GM04504 (cell line): Measurements from ENCODE around the gene EPB41L2.
A peak's percentile ranks its signal among the peaks of the same experiment; 100 is the strongest.
"Not testable (repeated sequence)": the region's sequence is repeated elsewhere in the genome, so short reads cannot be mapped to it uniquely, and the experiment has no call there.

Experiments used
- DNase-seq: peaks from one replicate; pipeline ENCODE4 v3.0.0-alpha.2; 2012; ENCODE audit warnings: low read depth

EPB41L2 gene

GRCh38 chr6:130945401-130945919 is 117.6 kb downstream of the EPB41L2 start:
- DNase-seq: no peak

GRCh38 chr6:130944486-130944885 is 118.6 kb downstream of the EPB41L2 start:
- DNase-seq: no peak

DNA sequence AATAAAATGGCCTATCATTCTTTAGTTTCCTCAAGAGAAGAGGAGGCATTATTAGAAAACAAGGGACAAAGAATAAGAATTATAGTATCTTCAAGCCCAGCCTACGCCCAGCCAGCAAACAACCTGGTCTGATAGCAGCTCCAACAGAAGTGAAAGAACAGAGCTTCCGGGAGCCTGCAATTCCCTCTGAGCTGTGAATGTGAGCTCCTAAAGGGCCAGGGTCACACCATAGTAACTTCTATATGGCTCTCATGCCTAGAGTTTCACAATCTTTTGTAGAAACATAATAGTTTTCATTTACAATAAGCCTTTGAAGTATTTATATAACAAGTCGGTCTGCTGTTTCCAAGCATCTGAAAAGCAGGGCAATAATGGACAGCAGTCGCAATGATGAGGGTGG is 119.3 kb downstream of the EPB41L2 start:
- DNase-seq: no peak

GRCh38 chr6:130942752-130943151 is 120.3 kb downstream of the EPB41L2 start:
- DNase-seq: not testable (repeated sequence)

GRCh38 chr6:130937942-130938604 is 125.0 kb downstream of the EPB41L2 start:
- no peak for DNase-seq

GRCh38 chr6:130936933-130937332 is 126.1 kb downstream of the EPB41L2 start:
- DNase-seq: no peak

- DNase-seq: no peak
These were observed 127.1 kb downstream of the EPB41L2 start for GRCh38 chr6:130935978-130936377.

GRCh38 chr6:130934848-130935585 is 128.0 kb downstream of the EPB41L2 start:
- no peak for DNase-seq

- peak; percentile 42 for DNase-seq
These were observed 129.3 kb downstream of the EPB41L2 start for GRCh38 chr6:130933712-130934200.

DNA sequence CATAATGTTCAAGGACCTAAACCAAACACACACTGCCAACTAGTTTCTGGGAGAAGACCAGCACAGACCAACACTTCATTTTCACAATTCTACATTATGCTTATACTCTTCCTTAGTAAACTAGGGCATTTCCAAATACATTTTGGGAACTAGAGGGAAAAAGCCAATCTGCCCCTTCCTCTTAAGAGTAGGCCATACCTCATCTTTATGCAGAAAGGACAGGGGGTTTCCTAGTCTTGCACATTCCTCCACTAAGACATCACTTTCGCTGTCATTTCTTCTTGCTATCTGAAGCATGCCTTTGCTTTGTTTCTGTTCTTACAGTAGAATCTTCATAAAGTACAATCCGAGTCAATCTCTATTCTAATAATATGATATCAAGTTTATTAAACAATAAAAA is 130.1 kb downstream of the EPB41L2 start:
- no peak for DNase-seq

- no peak for DNase-seq
These were observed 130.6 kb downstream of the EPB41L2 start for GRCh38 chr6:130932438-130932837.

DNA sequence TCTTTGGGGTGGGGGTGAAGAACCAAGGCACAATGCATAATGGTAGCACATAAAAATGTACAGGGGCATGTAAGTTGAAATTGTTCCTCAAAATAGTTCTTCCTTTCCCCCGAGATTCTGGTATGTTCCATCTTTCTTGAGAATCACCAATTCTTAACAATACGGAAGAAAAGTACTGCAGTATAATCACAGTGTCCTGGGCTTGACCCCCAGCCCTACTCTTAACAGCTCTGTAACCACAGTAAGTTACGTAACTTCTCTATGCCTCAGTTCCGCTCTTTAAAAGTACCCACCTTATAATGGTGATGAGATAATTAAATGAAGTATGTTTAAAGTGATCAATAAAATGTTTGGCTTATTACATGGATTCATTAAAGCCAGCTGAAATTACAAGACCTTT is 131.4 kb downstream of the EPB41L2 start:
- DNase-seq: no peak

DNA sequence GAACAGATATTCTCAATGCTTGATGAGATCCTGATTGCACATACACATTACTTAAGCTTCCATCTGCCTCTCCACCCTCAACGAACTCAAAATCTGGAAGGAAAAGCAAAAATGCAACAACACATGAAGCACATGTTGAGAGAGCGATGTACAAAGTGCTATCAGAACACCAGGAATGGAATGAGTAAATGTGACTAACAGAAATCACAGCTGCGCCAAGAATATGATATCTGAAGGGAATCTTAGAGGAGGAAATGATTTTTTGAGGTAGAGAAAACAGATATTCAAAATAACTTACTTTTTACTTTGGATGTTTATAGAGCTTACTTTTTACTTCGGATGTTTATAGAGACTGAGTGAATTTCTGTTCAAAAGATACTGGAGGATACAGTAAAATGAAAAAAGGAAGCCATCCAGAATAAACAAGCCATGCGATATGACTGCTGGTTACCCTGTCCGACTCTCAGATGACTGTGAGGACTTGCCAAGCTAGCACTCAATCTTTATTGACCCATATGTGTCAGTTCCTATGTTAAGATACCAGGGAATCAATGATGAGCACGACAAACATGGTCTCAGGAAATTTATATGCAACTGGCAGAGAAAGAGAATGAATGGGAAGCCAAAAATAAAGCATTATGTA is 133.9 kb downstream of the EPB41L2 start:
- DNase-seq: peak; percentile 53

DNA sequence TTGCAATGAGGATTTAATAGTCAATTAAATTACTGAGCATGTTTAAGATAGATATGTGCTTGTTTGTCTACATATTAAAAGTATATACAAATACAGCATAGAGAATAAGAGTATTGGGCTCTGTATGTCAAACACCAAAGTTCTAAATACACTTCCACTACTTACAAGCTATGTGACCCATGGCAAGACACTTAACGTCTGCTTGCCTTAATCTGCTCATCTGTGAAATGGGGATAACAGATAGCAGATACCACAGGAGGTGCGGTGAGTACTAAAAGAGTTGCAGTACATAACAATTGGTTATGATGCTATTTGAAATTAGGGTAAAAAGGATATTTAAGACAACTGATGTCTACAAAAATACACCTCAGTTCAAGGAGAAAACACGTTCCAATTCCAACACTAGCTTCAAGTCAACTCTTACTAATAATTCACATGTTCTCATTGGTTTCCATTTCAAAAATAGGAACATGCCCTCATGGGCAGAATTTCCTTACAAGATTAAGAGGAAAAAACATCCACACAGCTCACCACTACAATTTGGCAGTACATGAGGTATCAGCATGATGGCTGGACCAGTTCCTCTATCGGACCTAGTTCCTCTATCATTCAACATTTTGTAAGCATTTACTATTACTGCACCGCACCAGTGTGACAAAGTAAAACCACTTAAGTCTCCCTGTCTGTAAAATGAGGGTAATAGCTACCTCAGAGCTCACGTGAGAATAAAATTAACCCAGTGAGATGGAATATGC is 134.7 kb downstream of the EPB41L2 start:
- no peak for DNase-seq

GRCh38 chr6:130927305-130927704 is 135.7 kb downstream of the EPB41L2 start:
- DNase-seq: no peak

DNA sequence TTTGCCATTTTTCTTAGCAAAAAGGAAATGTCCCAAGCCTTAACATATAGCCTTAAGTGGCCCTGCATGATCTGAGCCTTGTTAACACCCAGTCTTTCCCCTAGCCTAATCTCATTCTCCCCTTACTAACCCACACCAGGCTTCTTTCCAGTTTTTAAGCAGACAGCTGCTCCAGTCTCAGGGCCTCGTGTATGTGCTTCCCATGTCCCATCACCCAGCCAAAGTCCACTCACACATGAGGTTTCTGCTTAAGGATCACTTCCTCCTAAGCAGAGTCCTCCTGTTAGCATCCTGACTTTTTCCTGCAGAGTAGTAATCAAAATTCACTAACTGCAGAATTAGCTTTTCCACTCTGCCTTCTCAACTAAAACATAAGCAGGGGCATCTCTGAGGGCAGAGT is 139.7 kb downstream of the EPB41L2 start:
- no peak for DNase-seq

- DNase-seq: no peak
These were observed 140.1 kb downstream of the EPB41L2 start for GRCh38 chr6:130922922-130923321.

DNA sequence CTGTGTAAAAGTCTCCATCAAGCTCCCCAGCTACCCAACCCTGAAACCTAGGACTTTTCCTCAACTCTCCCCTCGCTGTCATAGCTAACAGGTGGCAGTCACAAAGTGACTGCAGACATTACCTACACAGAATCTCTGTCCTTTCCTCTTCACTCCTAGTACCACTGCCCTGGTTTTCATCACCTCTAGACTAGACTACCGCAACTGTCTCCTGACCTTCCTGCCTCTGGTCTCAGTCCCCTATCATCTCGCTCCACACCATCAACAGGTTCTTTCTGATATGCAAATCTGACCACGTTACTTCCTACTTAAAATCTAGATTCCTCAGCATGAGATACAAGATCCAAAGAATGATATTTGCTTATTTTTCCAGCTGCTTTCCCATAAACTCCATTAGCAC is 142.1 kb downstream of the EPB41L2 start:
- DNase-seq: no peak

DNA sequence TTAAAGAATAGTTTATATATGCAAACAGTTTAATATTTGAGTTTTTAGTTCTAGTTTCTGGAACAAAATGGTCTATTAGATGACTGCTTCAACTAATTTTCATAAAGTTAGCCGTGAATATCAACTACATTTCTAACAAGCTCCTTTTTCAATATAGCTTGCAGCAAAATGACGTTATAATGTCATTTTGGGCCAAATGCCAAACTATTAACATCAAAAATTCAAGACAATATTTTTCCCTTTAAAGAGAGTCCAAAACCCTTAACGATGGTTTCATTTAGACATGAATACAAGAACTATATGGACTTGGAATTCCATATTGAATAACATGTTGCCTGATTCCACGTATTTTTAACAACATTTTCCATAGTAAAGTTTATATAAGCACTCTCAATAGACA is 144.9 kb downstream of the EPB41L2 start:
- DNase-seq: no peak

DNA sequence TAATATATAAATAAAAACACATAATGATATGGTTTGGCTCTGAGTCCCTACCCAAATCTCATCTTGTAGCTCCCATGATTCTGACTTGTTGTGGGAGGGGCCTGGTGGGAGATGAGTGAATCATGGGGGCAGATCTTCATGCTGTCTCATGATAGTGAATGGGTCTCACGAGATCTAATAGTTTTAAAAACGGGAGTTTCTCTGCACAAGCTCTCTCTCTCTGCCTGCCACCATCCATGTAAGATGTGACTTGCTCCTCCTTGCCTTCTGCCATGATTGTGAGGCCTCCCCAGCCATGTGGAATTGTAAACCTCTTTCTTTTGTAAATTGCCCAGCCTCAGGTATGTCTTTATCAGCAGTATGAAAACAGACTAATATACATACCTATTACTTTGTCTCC is 147.4 kb downstream of the EPB41L2 start:
- DNase-seq: not testable (repeated sequence)

DNA sequence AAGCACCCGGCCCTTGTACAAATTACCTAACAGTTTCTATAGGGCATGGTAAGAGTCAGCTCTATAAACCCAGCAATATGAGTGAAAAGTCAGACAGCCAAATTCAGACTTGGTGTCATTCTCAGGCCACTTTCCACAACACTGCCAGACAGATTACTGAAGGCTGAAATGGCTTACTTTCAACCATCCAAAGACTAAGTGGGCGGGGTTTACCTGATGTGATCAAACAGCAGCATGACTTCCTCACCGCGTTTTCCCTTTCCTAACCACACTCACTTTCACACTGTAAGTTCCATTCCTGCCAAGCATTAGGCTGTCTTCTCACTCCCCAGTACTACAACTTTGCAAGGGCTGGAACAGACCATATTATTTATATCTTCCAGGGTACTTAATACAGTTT is 149.9 kb downstream of the EPB41L2 start:
- no peak for DNase-seq

- DNase-seq: no peak
These were observed 150.6 kb downstream of the EPB41L2 start for GRCh38 chr6:130912434-130912833.
